Panc1 (cell line): ENCODE results near the gene THBS2.

Experiments used
- POLR2AphosphoS5 ChIP-seq: IDR thresholded peaks from 2 replicates; pipeline ENCODE4 v1.6.1; 2012; ENCODE audit warnings: mild to moderate bottlenecking, low read depth, low read length, moderate library complexity
- TF ChIP-seq, protein P1 (sequence below): fragments of 450-650 bp; IDR thresholded peaks from 2 replicates; pipeline ENCODE4 v1.5.1; 2017; ENCODE audit warnings: mild to moderate bottlenecking

GRCh38 chr6:169189686-169190085 lies 64.0 kb downstream of the THBS2 start:
- TF ChIP-seq POLR2AphosphoS5, result no peak
- TF ChIP-seq, protein P1, sequence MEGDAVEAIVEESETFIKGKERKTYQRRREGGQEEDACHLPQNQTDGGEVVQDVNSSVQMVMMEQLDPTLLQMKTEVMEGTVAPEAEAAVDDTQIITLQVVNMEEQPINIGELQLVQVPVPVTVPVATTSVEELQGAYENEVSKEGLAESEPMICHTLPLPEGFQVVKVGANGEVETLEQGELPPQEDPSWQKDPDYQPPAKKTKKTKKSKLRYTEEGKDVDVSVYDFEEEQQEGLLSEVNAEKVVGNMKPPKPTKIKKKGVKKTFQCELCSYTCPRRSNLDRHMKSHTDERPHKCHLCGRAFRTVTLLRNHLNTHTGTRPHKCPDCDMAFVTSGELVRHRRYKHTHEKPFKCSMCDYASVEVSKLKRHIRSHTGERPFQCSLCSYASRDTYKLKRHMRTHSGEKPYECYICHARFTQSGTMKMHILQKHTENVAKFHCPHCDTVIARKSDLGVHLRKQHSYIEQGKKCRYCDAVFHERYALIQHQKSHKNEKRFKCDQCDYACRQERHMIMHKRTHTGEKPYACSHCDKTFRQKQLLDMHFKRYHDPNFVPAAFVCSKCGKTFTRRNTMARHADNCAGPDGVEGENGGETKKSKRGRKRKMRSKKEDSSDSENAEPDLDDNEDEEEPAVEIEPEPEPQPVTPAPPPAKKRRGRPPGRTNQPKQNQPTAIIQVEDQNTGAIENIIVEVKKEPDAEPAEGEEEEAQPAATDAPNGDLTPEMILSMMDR, result no peak
